Measurements from ENCODE around the gene CLSTN3. TPM values are rescaled to one million over a fixed set of nuclear protein-coding genes. Genes with fewer than 3 reads are reported as not detected.

The CLSTN3 gene
- total and polyA plus RNA-seq, 9 of the 15 experiments (the other 6 are each of a cell fraction or from before 2014, with no cell fraction given) = 0.08 to 23.2 (median 11.0) TPM

DNA sequence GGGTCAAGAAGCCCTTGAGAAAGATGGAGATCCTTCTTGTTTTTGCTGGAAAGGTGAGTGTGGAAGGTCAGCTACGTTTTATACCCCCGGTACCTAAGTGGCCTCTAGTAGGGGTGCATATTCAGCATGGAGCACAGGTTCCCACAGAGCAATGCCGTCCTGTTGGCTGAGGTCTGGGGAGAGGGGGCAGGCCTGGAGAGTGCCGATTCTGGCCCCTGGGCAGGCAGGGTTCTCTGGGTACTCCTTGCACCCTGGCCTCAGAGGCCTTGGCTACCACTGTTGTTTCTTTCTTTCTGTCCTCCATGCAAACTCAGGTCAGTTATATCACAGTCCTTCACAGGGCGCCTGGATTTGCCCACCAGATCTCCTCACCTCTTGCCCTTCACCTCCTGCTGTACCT is 10.0 kb upstream of the CLSTN3 start:
- Histone ChIP-seq H3K9me3 (replicated peaks; ENCODE audit: control insufficient read depth, insufficient read depth, low read depth, low read length) (no peaks in the 10 kb centered on the region), H3K79me2 (ENCODE audit: control insufficient read depth, insufficient read depth, low read length) (no peaks in the 10 kb centered on the region), H3K4me2 (ENCODE audit: insufficient read depth, low read length) (no peak overlapping the region), H3K4me3 (no peak overlapping the region), H3K9ac (ENCODE audit: insufficient read depth in 1 of 2, low read depth in 2 of 2, low read length in 2 of 2) (no peak overlapping the region), H3K36me3 (ENCODE audit: control insufficient read depth, insufficient read depth, low read length) (peaks cover 4% of the 10 kb centered on the region; the same call in 2 of the 3 replicates), H2AFZ (ENCODE audit: low read depth, low read length) (no peak overlapping the region), H4K20me1 (replicated peaks; ENCODE audit: control insufficient read depth, insufficient read depth, low read length) (no peaks in the 10 kb centered on the region), H3K4me1 (replicated peaks in 1 of 2; ENCODE audit: control insufficient read depth in 2 of 2, insufficient read depth in 2 of 2, low read length in 2 of 2) (peaks cover 39 to 52% of the 10 kb centered on the region in 2 experiments), H3K27me3 (ENCODE audit: control insufficient read depth in 2 of 2, insufficient read depth in 2 of 2, low read length in 2 of 2) (no peaks in the 10 kb centered on the region), H3K27ac (ENCODE audit: extremely low read depth, low read depth, low read length) (no peak overlapping the region), H3K9me1 (ENCODE audit: control insufficient read depth, insufficient read depth, low read length) (no peaks in the 10 kb centered on the region)
- FAIRE-seq (no peak), DNase-seq (ENCODE audit: extremely low read depth in 1 of 4, low spot score in 3 of 4) (no peak), ATAC-seq (no peak)
- intact Hi-C loops (cut with micrococcal nuclease) = loop anchor here (5.0 kb wide), 1 partner anchor 67 kb away; the partner anchor contains the start of gene PEX5
- POLR2A ChIA-PET = interaction anchor here (0.7 to 0.9 kb wide), 2 partner anchors 9 to 29 kb away, joined by 3 read pairs; no protein-coding TSS in a partner anchor
- no TSS peak for BruUV-seq (replicated peaks)
- in situ Hi-C loops (cut with MboI) = no loop called here
- CTCF ChIA-PET (ENCODE audit: low intra/inter-chr PET ratio) = no interaction called here
- TF ChIP-seq ILF3 (IDR thresholded peaks at IDR 0.05; ENCODE audit: borderline replicate concordance) (no peak), GABPB1 (CRISPR knock-in tag; IDR thresholded peaks at IDR 0.05) (no peak)
- 100% methylated on average over 1 of the region's 5 CpGs for WGBS (ENCODE audit: insufficient coverage, low coverage, missing lambda C conversion rate)

DNA sequence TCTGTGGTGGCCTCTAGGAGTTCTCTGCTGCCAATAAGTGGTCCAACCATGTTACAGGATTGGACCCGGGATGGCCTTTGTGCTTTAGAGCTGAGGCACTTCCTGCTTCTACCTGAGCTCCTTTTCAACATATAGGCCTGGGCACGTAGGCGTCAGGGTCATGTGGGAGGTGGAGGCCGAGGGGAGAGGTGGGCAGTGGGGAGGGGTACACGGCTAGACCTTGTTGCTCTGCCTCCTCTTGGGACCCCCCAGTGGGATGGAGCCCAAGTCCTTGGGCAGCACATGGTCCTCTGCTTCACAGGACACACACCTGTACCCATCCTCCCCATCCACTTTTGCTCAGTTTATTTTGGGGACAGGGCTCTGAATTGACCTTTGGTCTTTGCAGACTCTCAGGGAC is 8.8 kb upstream of the CLSTN3 start:
- no peak for DNase-seq (ENCODE audit: extremely low read depth in 1 of 4, low spot score in 3 of 4)
- Histone ChIP-seq H3K9me3 (replicated peaks; ENCODE audit: control insufficient read depth, insufficient read depth, low read depth, low read length) (no peaks in the 10 kb centered on the region), H3K4me3 (no peak overlapping the region), H3K4me1 (replicated peaks in 1 of 2; ENCODE audit: control insufficient read depth in 2 of 2, insufficient read depth in 2 of 2, low read length in 2 of 2) (peaks cover 47 to 58% of the 10 kb centered on the region in 2 experiments), H3K9ac (ENCODE audit: insufficient read depth in 1 of 2, low read depth in 2 of 2, low read length in 2 of 2) (no peak overlapping the region), H3K27me3 (ENCODE audit: control insufficient read depth in 2 of 2, insufficient read depth in 2 of 2, low read length in 2 of 2) (no peaks in the 10 kb centered on the region), H3K9me1 (ENCODE audit: control insufficient read depth, insufficient read depth, low read length) (no peaks in the 10 kb centered on the region), H3K27ac (ENCODE audit: extremely low read depth, low read depth, low read length) (no peak overlapping the region), H4K20me1 (replicated peaks; ENCODE audit: control insufficient read depth, insufficient read depth, low read length) (no peaks in the 10 kb centered on the region), H2AFZ (ENCODE audit: low read depth, low read length) (no peak overlapping the region), H3K4me2 (ENCODE audit: insufficient read depth, low read length) (no peak overlapping the region), H3K79me2 (ENCODE audit: control insufficient read depth, insufficient read depth, low read length) (no peaks in the 10 kb centered on the region), H3K36me3 (ENCODE audit: control insufficient read depth, insufficient read depth, low read length) (peaks cover 4% of the 10 kb centered on the region; the same call in 1 of the 3 replicates)
- ChIA-PET POLR2A (interaction anchor here (0.9 kb wide), 1 partner anchor 8 kb away, joined by 3 read pairs; no protein-coding TSS in a partner anchor), CTCF (ENCODE audit: low intra/inter-chr PET ratio) (no interaction called here)
- no peak for ATAC-seq
- WGBS (ENCODE audit: insufficient coverage, low coverage, missing lambda C conversion rate) = 50% methylated on average over 4 of the region's 5 CpGs
- in situ Hi-C loops (cut with MboI) = no loop called here
- BruUV-seq (replicated peaks) = no TSS peak
- no peak for FAIRE-seq
- intact Hi-C loops (cut with micrococcal nuclease) = loop anchor here (5.0 kb wide), 1 partner anchor 66 kb away; the partner anchor contains the start of gene PEX5
- no peak for TF ChIP-seq TFAM (CRISPR knock-in tag; conservative IDR thresholded peaks at IDR 0.05)
- TF ChIP-seq MYNN (IDR thresholded peaks at IDR 0.05) = peak; percentile 87
- no peak for TF ChIP-seq MYNN (CRISPR knock-in tag; IDR thresholded peaks at IDR 0.05)
- no peak for TF ChIP-seq MYC (IDR thresholded peaks at IDR 0.05; ENCODE audit: low read depth, low read length)
- no peak for TF ChIP-seq MYC (CRISPR knock-in tag; IDR thresholded peaks at IDR 0.05; ENCODE audit: borderline replicate concordance, low read depth)
- no peak for TF ChIP-seq BCOR (IDR thresholded peaks at IDR 0.05)

Measured in K562 (cell line).